ENCODE data around the gene VPS26C.

VPS26C gene

GRCh38 chr21:37176716-37177115, 90.4 kb downstream of the VPS26C start:
- Histone ChIP-seq H3K9me3 (replicated peaks in 1 of 11) (peaks cover 5 to 17% (median 14%) of the 10 kb centered on the region in 11 experiments; a peak in 17 of 22 replicates), H3K4me1 (no peaks in the 10 kb centered on the region), H3K4me3 (no peak overlapping the region), H3K36me3 (peaks cover 86 to 96% (median 92%) of the 10 kb centered on the region in 11 experiments), H3K4me2 (no peak overlapping the region), H3K27me3 (no peaks in the 10 kb centered on the region), H3K9ac (no peak overlapping the region), H4K20me1 (peaks cover 0 to 6% (median 0%) of the 10 kb centered on the region in 11 experiments; a peak in 3 of 22 replicates), H3K27ac (no peak overlapping the region)
- TF ChIP-seq Cebpa-rat (IDR thresholded peaks at IDR 0.05): no peak

Measured in BLaER1 treated with 17β-estradiol and CSF1 and Interleukin-3, amounts not matched to agents 10 nM and 100 nM (cell line).